ENCODE measurements around the gene PTPRG.

GRCh38 chr3:62073038-62073437 lies 511.7 kb downstream of the PTPRG start:
- TF ChIP-seq CTCF (conservative IDR thresholded peaks at IDR 0.05; ENCODE audit: low read length) (no peak), EZH2phosphoT487 (IDR thresholded peaks at IDR 0.05; ENCODE audit: borderline replicate concordance, low read depth, low read length) (no peak)
